GM19372 (cell line): ENCODE results near the gene PCDHA8.
"Not testable (repeated sequence)": the region's sequence is repeated elsewhere in the genome, so short reads cannot be mapped to it uniquely, and the experiment has no call there.

Experiments used
- ATAC-seq: cut with Tn5 transposase; IDR thresholded peaks from one replicate; pipeline ENCODE4 v1.9.1; 2021; ENCODE audit warnings: mild to moderate bottlenecking, low read depth, moderate library complexity; ENCODE audit not compliant: unreplicated experiment

PCDHA8 gene

DNA sequence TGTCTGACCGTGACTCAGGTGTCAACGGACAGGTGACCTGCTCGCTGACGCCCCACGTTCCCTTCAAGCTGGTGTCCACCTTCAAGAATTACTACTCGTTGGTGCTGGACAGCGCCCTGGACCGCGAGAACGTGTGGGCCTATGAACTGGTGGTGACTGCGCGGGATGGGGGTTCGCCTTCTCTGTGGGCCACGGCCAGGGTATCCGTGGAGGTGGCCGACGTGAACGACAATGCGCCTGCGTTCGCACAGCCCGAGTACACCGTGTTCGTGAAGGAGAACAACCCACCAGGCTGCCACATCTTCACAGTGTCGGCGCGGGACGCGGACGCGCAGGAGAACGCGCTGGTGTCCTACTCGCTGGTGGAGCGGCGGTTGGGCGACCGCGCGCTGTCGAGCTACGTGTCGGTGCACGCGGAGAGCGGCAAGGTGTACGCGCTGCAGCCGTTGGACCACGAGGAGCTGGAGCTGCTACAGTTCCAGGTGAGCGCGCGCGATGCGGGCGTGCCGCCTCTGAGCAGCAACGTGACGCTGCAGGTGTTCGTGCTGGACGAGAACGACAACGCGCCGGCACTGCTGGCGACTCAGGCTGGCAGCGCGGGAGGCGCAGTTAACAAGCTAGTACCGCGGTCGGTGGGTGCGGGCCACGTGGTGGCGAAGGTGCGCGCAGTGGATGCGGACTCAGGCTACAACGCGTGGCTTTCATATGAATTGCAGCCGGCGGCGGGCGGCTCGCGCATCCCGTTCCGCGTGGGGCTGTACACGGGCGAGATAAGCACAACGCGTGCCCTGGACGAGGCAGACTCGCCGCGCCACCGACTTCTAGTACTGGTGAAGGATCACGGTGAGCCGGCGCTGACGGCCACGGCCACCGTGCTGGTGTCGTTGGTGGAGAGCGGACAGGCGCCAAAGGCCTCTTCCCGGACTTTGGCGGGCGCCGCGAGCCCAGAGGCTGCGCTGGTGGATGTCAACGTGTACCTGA lies 29.5 kb downstream of the PCDHA8 start:
- no peak for ATAC-seq

DNA sequence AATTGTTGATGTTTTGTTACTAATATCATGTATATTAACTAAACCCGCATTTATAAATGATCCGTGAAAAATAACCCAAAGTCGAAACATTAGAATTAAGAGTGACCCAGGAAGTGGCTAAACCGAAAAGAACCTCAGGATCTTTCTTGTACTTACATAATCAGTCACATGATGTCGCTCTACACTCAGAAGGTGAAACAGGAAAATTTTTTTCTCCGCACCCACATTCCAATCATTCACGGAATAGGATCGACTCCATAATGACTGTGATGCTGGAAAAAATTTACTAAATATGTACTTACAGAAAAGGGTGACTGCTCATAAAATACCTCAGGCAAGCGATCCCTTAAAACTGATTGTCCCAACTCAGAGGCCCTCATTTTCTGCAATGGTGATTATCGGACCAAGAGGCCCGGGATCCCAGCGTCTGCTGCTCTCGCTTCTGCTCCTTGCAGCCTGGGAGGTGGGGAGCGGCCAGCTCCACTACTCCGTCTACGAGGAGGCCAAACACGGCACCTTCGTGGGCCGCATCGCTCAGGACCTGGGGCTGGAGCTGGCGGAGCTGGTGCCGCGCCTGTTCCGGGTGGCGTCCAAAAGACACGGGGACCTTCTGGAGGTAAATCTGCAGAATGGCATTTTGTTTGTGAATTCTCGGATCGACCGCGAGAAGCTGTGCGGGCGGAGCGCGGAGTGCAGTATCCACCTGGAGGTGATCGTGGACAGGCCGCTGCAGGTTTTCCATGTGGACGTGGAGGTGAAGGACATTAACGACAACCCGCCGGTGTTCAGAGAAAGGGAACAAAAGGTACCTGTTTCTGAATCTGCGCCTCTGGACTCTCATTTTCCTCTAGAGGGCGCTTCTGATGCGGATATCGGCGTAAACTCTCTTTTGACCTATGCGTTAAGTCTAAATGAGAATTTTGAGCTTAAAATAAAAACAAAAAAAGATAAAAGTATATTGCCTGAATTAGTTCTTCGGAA lies 34.4 kb downstream of the PCDHA8 start, which contains the start of gene PCDHA12:
TSS of gene PCDHA12 (plus strand) at position 224 of the 981 bp plus-strand sequence. CDS start at position 389, 165 bp downstream.
- no peak for ATAC-seq

DNA sequence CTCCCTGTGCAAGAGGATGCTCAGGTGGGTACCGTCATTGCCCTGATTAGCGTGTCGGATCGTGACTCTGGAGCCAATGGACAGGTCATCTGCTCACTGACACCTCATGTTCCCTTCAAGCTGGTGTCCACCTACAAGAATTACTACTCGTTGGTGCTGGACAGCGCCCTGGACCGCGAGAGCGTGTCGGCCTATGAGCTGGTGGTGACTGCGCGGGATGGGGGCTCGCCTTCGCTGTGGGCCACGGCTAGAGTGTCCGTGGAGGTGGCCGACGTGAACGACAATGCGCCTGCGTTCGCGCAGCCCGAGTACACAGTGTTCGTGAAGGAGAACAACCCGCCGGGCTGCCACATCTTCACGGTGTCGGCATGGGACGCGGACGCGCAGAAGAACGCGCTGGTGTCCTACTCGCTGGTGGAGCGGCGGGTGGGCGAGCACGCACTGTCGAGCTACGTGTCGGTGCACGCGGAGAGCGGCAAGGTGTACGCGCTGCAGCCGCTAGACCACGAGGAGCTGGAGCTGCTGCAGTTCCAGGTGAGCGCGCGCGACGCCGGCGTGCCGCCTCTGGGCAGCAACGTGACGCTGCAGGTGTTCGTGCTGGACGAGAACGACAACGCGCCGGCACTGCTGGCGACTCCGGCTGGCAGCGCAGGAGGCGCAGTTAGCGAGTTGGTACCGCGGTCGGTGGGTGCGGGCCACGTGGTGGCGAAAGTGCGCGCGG lies 35.7 kb downstream of the PCDHA8 start:
- not testable (repeated sequence) for ATAC-seq

- ATAC-seq = no peak
Observed at GRCh38 chr5:140877262-140877581, 36.2 kb downstream of the PCDHA8 start.

DNA sequence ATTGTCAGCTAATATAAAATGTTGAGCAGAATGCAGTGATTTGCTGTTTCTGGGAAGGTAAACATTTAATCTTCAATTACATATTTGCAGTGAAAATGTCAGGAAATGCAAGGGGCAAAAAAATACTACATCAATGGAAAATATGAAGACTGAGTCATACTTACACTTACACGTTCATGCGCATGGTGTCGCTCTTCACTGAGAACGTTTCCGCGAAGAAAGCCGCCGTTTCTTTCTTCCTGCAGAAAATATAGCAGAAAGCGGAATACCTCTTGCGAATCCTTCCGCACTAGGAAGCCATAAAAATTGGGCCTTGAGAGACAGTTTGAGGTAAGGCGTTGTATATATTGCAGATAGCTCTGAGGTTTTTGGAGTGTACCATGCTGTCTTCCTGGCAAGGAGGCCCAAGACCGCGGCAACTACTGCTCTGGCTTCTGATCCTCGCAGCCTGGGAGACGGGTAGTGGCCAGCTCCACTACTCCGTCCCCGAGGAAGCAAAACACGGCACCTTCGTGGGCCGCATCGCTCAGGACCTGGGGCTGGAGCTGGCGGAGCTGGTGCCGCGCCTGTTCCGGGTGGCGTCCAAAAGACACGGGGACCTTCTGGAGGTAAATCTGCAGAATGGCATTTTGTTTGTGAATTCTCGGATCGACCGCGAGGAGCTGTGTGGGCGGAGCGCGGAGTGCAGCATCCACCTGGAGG lies 41.1 kb downstream of the PCDHA8 start, which contains the start of gene PCDHA13:
TSS of gene PCDHA13 (plus strand) at position 236 of the 702 bp plus-strand sequence. CDS start at position 381, 145 bp downstream.
- ATAC-seq = no peak

DNA sequence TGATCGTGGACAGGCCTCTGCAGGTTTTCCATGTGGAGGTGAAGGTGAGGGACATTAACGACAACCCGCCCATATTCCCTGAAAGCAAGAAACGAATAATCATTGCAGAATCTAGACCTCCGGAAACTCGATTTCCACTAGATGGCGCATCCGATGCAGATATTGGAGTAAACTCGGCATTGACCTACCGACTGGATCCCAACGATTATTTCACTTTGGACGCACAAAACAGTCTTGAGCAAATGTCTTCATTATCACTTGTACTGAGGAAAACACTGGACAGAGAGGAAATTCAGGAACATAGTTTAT lies 41.6 kb downstream of the PCDHA8 start:
- ATAC-seq = no peak

GRCh38 chr5:140883373-140883772 lies 42.4 kb downstream of the PCDHA8 start:
- no peak for ATAC-seq

GRCh38 chr5:140883927-140884697 lies 43.1 kb downstream of the PCDHA8 start:
- ATAC-seq = no peak
